H1 (cell line): Measurements from ENCODE around the gene AXIN2. TPM values are rescaled to one million over a fixed set of nuclear protein-coding genes. Genes with fewer than 3 reads are reported as not detected.

Source experiments
- CTCF ChIA-PET: fragments of 300-600 bp; sonication (Branson Sonifier 250); formaldehyde crosslinking; loops from one replicate; lab custom pipeline; 2021; ENCODE audit not compliant: partially characterized antibody; lab: Charles Lee
- POLR2A ChIA-PET: fragments of 300-600 bp; sonication (Branson Sonifier 250); formaldehyde crosslinking; loops from one replicate; lab custom pipeline; 2021; ENCODE audit warnings: inconsistent platforms; ENCODE audit not compliant: partially characterized antibody; lab: Charles Lee
- DNase-seq, 2 experiments: peaks; one replicate each; pipeline versions ENCODE4 v3.0.0 to v3.0.0-alpha.2; 2010 to 2022; ENCODE audit warnings: low spot score in 2 of 2, low read depth in 1 of 2, mixed read lengths in 1 of 2
- FAIRE-seq: peaks from 2 replicates; lab custom pipeline; 2011; peaks lifted over from hg19 to GRCh38; lab: Jason Lieb, UNC
- H2AFZ ChIP-seq: 2 replicates; pipeline ENCODE4 v1.8.1; 2012; ENCODE audit warnings: low read length, inconsistent platforms
- H2AK5ac ChIP-seq: 2 replicates; pipeline ENCODE4 v1.6.1; 2013; ENCODE audit warnings: low read depth, low read length
- H2BK120ac ChIP-seq: replicated peaks from 2 replicates; pipeline ENCODE3; 2013; ENCODE audit warnings: low read depth, low read length, inconsistent platforms
- H2BK12ac ChIP-seq: 2 replicates; pipeline ENCODE4 v1.6.1; 2013; ENCODE audit warnings: low read depth, low read length
- H2BK15ac ChIP-seq: 2 replicates; pipeline ENCODE4 v1.6.1; 2013; ENCODE audit warnings: low read length
- H2BK20ac ChIP-seq: 2 replicates; pipeline ENCODE4 v1.6.1; 2013; ENCODE audit warnings: low read length
- H2BK5ac ChIP-seq: 2 replicates; pipeline ENCODE4 v1.6.1; 2013; ENCODE audit warnings: low read depth, low read length
- H3K14ac ChIP-seq: 2 replicates; pipeline ENCODE4 v1.6.1; 2013; ENCODE audit warnings: inconsistent platforms; ENCODE audit not compliant: insufficient read length
- H3K18ac ChIP-seq: 2 replicates; pipeline ENCODE4 v1.6.1; 2013; ENCODE audit warnings: low read length; ENCODE audit errors: extremely low read depth
- H3K23ac ChIP-seq: 2 replicates; pipeline ENCODE4 v1.6.1; 2013; ENCODE audit warnings: inconsistent platforms; ENCODE audit not compliant: insufficient read length
- H3K23me2 ChIP-seq: 2 replicates; pipeline ENCODE4 v1.6.1; 2013; ENCODE audit warnings: low read depth, low read length
- H3K27ac ChIP-seq: 2 replicates; pipeline ENCODE4 v1.6.1; 2011; ENCODE audit warnings: low read depth, low read length, inconsistent platforms
- H3K27me3 ChIP-seq, 4 experiments: replicated peaks in 1 of 4; 1 replicate in 1 of 4; 2 replicates in 3 of 4; pipeline versions ENCODE4 v1.6.1 to v1.8.1; 2011 to 2013; ENCODE audit warnings: low read length in 3 of 4, mild to moderate bottlenecking in 3 of 4, inconsistent platforms in 2 of 4, mixed read lengths in 2 of 4, moderate library complexity in 1 of 4; ENCODE audit not compliant: control insufficient read depth in 3 of 4, insufficient read depth in 3 of 4; ENCODE audit errors: extremely low read depth in 1 of 4
- H3K36me3 ChIP-seq, 4 experiments: 2 replicates each; pipeline versions ENCODE4 v1.6.1 to v1.8.1; 2011 to 2013; ENCODE audit warnings: mild to moderate bottlenecking in 4 of 4, low read length in 3 of 4, moderate library complexity in 2 of 4, control low read depth in 1 of 4, inconsistent platforms in 1 of 4; ENCODE audit not compliant: insufficient read depth in 4 of 4, control insufficient read depth in 2 of 4
- H3K4ac ChIP-seq: replicated peaks from 2 replicates; pipeline ENCODE3; 2013; ENCODE audit warnings: low read length, low read depth, mixed read lengths, inconsistent platforms; ENCODE audit not compliant: insufficient read length
- H3K4me1 ChIP-seq, 4 experiments: replicated peaks in 1 of 4; 1 replicate in 1 of 4; 2 replicates in 3 of 4; pipeline versions ENCODE4 v1.6.1 to v1.8.1; 2011 to 2013; ENCODE audit warnings: low read length in 3 of 4, inconsistent platforms in 2 of 4, mixed read lengths in 1 of 4; ENCODE audit not compliant: insufficient read depth in 4 of 4, control insufficient read depth in 3 of 4
- H3K4me2 ChIP-seq, 2 experiments: 2 replicates each; pipeline versions ENCODE4 v1.6.1 to v1.8.1; 2011 to 2013; ENCODE audit warnings: low read depth in 2 of 2, low read length in 2 of 2, control low read depth in 1 of 2, inconsistent platforms in 1 of 2, mild to moderate bottlenecking in 1 of 2; ENCODE audit not compliant: insufficient read depth in 1 of 2
- H3K4me3 ChIP-seq, 4 experiments: fragments of 200-600, 300-600 bp in 1 of 4; sonication (generic), shearing (Covaris generic), sonication (Bioruptor Twin) in 1 of 4; 2 replicates each; pipeline versions ENCODE4 v1.5.1 to v1.8.1; 2011 to 2016; ENCODE audit warnings: low read length in 4 of 4, low read depth in 3 of 4, control low read depth in 2 of 4, inconsistent platforms in 2 of 4, mild to moderate bottlenecking in 2 of 4, mixed read lengths in 1 of 4, moderate library complexity in 1 of 4; ENCODE audit not compliant: insufficient read depth in 2 of 4; ENCODE audit errors: extremely low read depth in 1 of 4
- H3K56ac ChIP-seq: replicated peaks from 2 replicates; pipeline ENCODE3; 2013; ENCODE audit warnings: low read depth, mild to moderate bottlenecking, mixed read lengths, low read length, inconsistent platforms; ENCODE audit not compliant: insufficient read length
- H3K79me1 ChIP-seq: 2 replicates; pipeline ENCODE4 v1.6.1; 2013; ENCODE audit warnings: low read depth, low read length, control low read depth
- H3K79me2 ChIP-seq, 2 experiments: 2 replicates each; pipeline versions ENCODE4 v1.6.1 to v1.8.1; 2012 to 2013; ENCODE audit warnings: low read length in 2 of 2, mild to moderate bottlenecking in 2 of 2, inconsistent platforms in 1 of 2; ENCODE audit not compliant: insufficient read depth in 2 of 2, control insufficient read depth in 1 of 2
- H3K9ac ChIP-seq, 4 experiments: replicated peaks in 1 of 4; 1 replicate in 1 of 4; 2 replicates in 3 of 4; pipeline versions ENCODE4 v1.6.1 to v1.8.1; 2011 to 2013; ENCODE audit warnings: low read depth in 3 of 4, low read length in 3 of 4, control low read depth in 2 of 4, mild to moderate bottlenecking in 2 of 4, moderate library complexity in 2 of 4, inconsistent platforms in 1 of 4; ENCODE audit errors: extremely low read depth in 1 of 4
- H3K9me3 ChIP-seq, 2 experiments: 2 replicates each; pipeline versions ENCODE4 v1.6.1 to v1.8.1; 2012 to 2013; ENCODE audit warnings: mild to moderate bottlenecking in 2 of 2, moderate library complexity in 2 of 2, control low read depth in 1 of 2, inconsistent platforms in 1 of 2, low read depth in 1 of 2, low read length in 1 of 2, mixed read lengths in 1 of 2; ENCODE audit not compliant: insufficient read depth in 2 of 2
- H4K20me1 ChIP-seq, 2 experiments: replicated peaks in 1 of 2; 2 replicates each; pipeline versions ENCODE3 to v1.8.1; 2011 to 2013; ENCODE audit warnings: inconsistent platforms in 2 of 2, low read length in 2 of 2, mild to moderate bottlenecking in 1 of 2; ENCODE audit not compliant: insufficient read depth in 2 of 2, control insufficient read depth in 1 of 2
- H4K5ac ChIP-seq: 2 replicates; pipeline ENCODE4 v1.6.1; 2013; ENCODE audit warnings: low read length, low read depth, mixed read lengths, inconsistent platforms; ENCODE audit not compliant: insufficient read length
- H4K8ac ChIP-seq: 2 replicates; pipeline ENCODE4 v1.8.0; 2013; ENCODE audit warnings: mild to moderate bottlenecking, moderate library complexity, low read length, inconsistent platforms; ENCODE audit not compliant: insufficient read depth; ENCODE audit errors: extremely low read depth
- H4K91ac ChIP-seq: replicated peaks from 2 replicates; pipeline ENCODE3; 2013; ENCODE audit warnings: low read length, mixed read lengths, inconsistent platforms; ENCODE audit not compliant: insufficient read length
- CHD2 ChIP-seq: IDR thresholded peaks from 2 replicates; pipeline ENCODE4 v1.6.1; 2012; ENCODE audit warnings: low read length, improper control_type of control experiment
- HDAC6 ChIP-seq: IDR thresholded peaks from one replicate; pipeline ENCODE4 v1.7.1; 2012; ENCODE audit warnings: low read depth, mild to moderate bottlenecking, inconsistent platforms, low read length, moderate library complexity
- KDM4A ChIP-seq: IDR thresholded peaks from one replicate; pipeline ENCODE4 v1.7.1; 2012; ENCODE audit warnings: low read depth, mild to moderate bottlenecking, moderate library complexity, low read length, inconsistent platforms; ENCODE audit not compliant: severe bottlenecking
- NANOG ChIP-seq: IDR thresholded peaks from 2 replicates; pipeline ENCODE4 v1.6.1; 2011; ENCODE audit warnings: low read length, low read depth, mild to moderate bottlenecking, inconsistent platforms; ENCODE audit not compliant: insufficient read depth, poor library complexity, severe bottlenecking
- PHF8 ChIP-seq: fragments of 200-600 bp; sonication (generic); conservative IDR thresholded peaks from 2 replicates; pipeline ENCODE4 v1.7.1; 2012; ENCODE audit warnings: low read depth, mild to moderate bottlenecking, inconsistent platforms, low read length, moderate library complexity
- POU5F1 ChIP-seq: IDR thresholded peaks from 2 replicates; pipeline ENCODE4 v1.6.1; 2011; ENCODE audit warnings: low read depth, mild to moderate bottlenecking, low read length, moderate library complexity
- RNF2 ChIP-seq: fragments of 200-900, 300-1000 bp; sonication (generic); IDR thresholded peaks from 2 replicates; pipeline ENCODE4 v1.7.1; 2016; ENCODE audit warnings: borderline replicate concordance, low read depth, mild to moderate bottlenecking, antibody characterized with exemption, low read length; ENCODE audit not compliant: poor library complexity, severe bottlenecking; ENCODE audit errors: missing control alignments
- SIN3A ChIP-seq, 2 experiments: IDR thresholded peaks in 1 of 2; conservative IDR thresholded peaks in 1 of 2; 2 replicates each; pipeline ENCODE4 v1.6.1; 2011 to 2012; ENCODE audit warnings: low read length in 2 of 2, improper control_type of control experiment in 1 of 2, low read depth in 1 of 2, mild to moderate bottlenecking in 1 of 2
- TAF1 ChIP-seq: IDR thresholded peaks from 2 replicates; pipeline ENCODE4 v1.6.1; 2011; ENCODE audit warnings: mild to moderate bottlenecking, low read depth, low read length
- TAF7 ChIP-seq: optimal IDR thresholded peaks from 2 replicates; pipeline ENCODE3; 2011; ENCODE audit warnings: low read depth, mild to moderate bottlenecking, inconsistent platforms, low read length, moderate library complexity, borderline replicate concordance
- TEAD4 ChIP-seq: IDR thresholded peaks from 2 replicates; pipeline ENCODE4 v1.6.1; 2012; ENCODE audit warnings: low read depth, low read length, inconsistent platforms, mixed read lengths
- YY1 ChIP-seq: IDR thresholded peaks from 2 replicates; pipeline ENCODE4 v1.6.1; 2011; ENCODE audit warnings: low read depth, mild to moderate bottlenecking, low read length
- WGBS, 2 experiments: shearing (Covaris generic) in 1 of 2; methylation state at CpG; one replicate each; pipeline versions ENCODE4 v1.1.6 to v1.1.7; 2013 to 2015; ENCODE audit warnings: low lambda C conversion rate in 2 of 2, mixed read lengths in 2 of 2, inconsistent platforms in 1 of 2, low coverage in 1 of 2, missing lambda C conversion rate in 1 of 2; ENCODE audit not compliant: insufficient replicate concordance in 2 of 2, insufficient coverage in 1 of 2, insufficient read length in 1 of 2; ENCODE audit errors: extremely low coverage in 1 of 2, missing lambda C conversion rate in 1 of 2; 5-methylcytosine and 5-hydroxymethylcytosine counted together
- polyA plus RNA-seq, 7 experiments: library from polyadenylated mRNA; depleted of rRNA in 3 of 7; stranded (reverse) in 5 of 7; unstranded in 2 of 7; fragments of >200 nt in 5 of 7; fragments of 200-250 nt in 2 of 7; gene quantifications; 1 replicate in 5 of 7; 2 replicates in 1 of 7; 4 replicates in 1 of 7; pipeline versions ENCODE4 v1.2.1 to v1.2.3, GENCODE V29; 2011 to 2013; ENCODE audit warnings: missing spikeins in 2 of 7, mixed read lengths in 2 of 7
- total RNA-seq: library from RNA; stranded (reverse); fragmentation: NEBNext Ultra II Directional; extraction: Animal tissue kit (Norgen Biotek cat#: 25700); gene quantifications from 2 replicates; pipeline ENCODE4 v1.2.1, GENCODE V29; 2021

Gene AXIN2
- total and polyA plus RNA-seq, 2 of the 8 experiments (the other 6 are each of a cell fraction or from before 2014, with no cell fraction given), result 17.7 to 33.4 TPM

- Histone ChIP-seq H2BK20ac (no peak overlapping the region), H3K4me3 (no peak overlapping the region), H3K79me1 (no peaks in the 10 kb centered on the region), H3K4me2 (peak overlapping the region in 1 of 2 experiments; percentile 53; a peak in 1 of 4 replicates), H3K36me3 (no peaks in the 10 kb centered on the region), H3K9ac (no peak overlapping the region), H2BK120ac (no peak overlapping the region), H2BK5ac (no peak overlapping the region), H2BK15ac (no peak overlapping the region), H3K18ac (0 out of 2 replicates have a peak overlapping the region, but pooled peaks have one; percentile 24), H3K14ac (no peak overlapping the region), H3K56ac (no peak overlapping the region), H4K91ac (no peak overlapping the region), H3K9me3 (no peaks in the 10 kb centered on the region), H2BK12ac (peak overlapping the region; percentile 73; the same call in 1 of the 2 replicates), H4K20me1 (no peaks in the 10 kb centered on the region), H4K8ac (no peak overlapping the region), H2AFZ (no peak overlapping the region), H3K4me1 (peaks cover 4 to 21% (median 11%) of the 10 kb centered on the region in 4 experiments), H4K5ac (no peak overlapping the region), H3K79me2 (no peaks in the 10 kb centered on the region), H3K27ac (no peak overlapping the region), H3K4ac (no peak overlapping the region), H3K23ac (no peak overlapping the region), H2AK5ac (no peak overlapping the region; the same call in 1 of the 2 replicates), H3K23me2 (no peaks in the 10 kb centered on the region), H3K27me3 (no peaks in the 10 kb centered on the region)
- TF ChIP-seq NANOG (no peak), TEAD4 (no peak), RNF2 (no peak), CHD2 (no peak), TAF1 (no peak), KDM4A (no peak), YY1 (no peak), SIN3A (conservative IDR thresholded peaks at IDR 0.05 in 1 of 2, IDR thresholded peaks at IDR 0.05 in 1 of 2; ENCODE audit: low read depth in 1 of 2, low read length in 2 of 2) (no peak), POU5F1 (no peak), TAF7 (no peak), HDAC6 (no peak), PHF8 (no peak)
- FAIRE-seq (no peak), DNase-seq (no peak)
- WGBS, 2 experiments, result 86% methylated on average over 4 of the region's 4 CpGs; no CpG with 5 or more reads in 1 of the 2 experiments
- ChIA-PET CTCF (interaction anchor here (0.9 to 1.8 kb wide), 5 partner anchors 10 to 202 kb away, joined by 3 to 6 read pairs (median 4); no protein-coding TSS in a partner anchor), POLR2A (no interaction called here)
These were observed 33.7 kb upstream of the AXIN2 start for GRCh38 chr17:65595071-65595656.
